ENCODE measurements around the gene TMED8.
"Not testable (repeated sequence)": the region's sequence is repeated elsewhere in the genome, so short reads cannot be mapped to it uniquely, and the experiment has no call there.

The TMED8 gene

GRCh38 chr14:77324816-77325745, 51.8 kb downstream of the TMED8 start:
- DNase-seq = no peak
- no peaks in the 10 kb centered on the region for H3K36me3 ChIP-seq (ENCODE audit: control insufficient read depth, insufficient read depth, low read length)
- no peaks in the 10 kb centered on the region for H3K9me3 ChIP-seq (ENCODE audit: control insufficient read depth, low read length)
- no peak overlapping the region for H3K27ac ChIP-seq (ENCODE audit: insufficient read depth, low read length, poor library complexity, severe bottlenecking)
- H3K4me3 ChIP-seq (ENCODE audit: insufficient read depth, low read depth, low read length, poor library complexity, severe bottlenecking) = no peak overlapping the region
- H3K27me3 ChIP-seq (replicated peaks; ENCODE audit: control insufficient read depth, insufficient read depth, low read length, poor library complexity, severe bottlenecking) = no peaks in the 10 kb centered on the region
- no peaks in the 10 kb centered on the region for H3K4me1 ChIP-seq (ENCODE audit: control insufficient read depth, insufficient read depth, low read length, poor library complexity, severe bottlenecking)

- no peak for DNase-seq
- no peaks in the 10 kb centered on the region for H3K36me3 ChIP-seq (ENCODE audit: control insufficient read depth, insufficient read depth, low read length)
- no peaks in the 10 kb centered on the region for H3K4me1 ChIP-seq (ENCODE audit: control insufficient read depth, insufficient read depth, low read length, poor library complexity, severe bottlenecking)
- no peak overlapping the region for H3K4me3 ChIP-seq (ENCODE audit: insufficient read depth, low read depth, low read length, poor library complexity, severe bottlenecking)
- H3K27ac ChIP-seq (ENCODE audit: insufficient read depth, low read length, poor library complexity, severe bottlenecking) = no peak overlapping the region
- no peaks in the 10 kb centered on the region for H3K27me3 ChIP-seq (replicated peaks; ENCODE audit: control insufficient read depth, insufficient read depth, low read length, poor library complexity, severe bottlenecking)
- no peaks in the 10 kb centered on the region for H3K9me3 ChIP-seq (ENCODE audit: control insufficient read depth, low read length)
Observed at GRCh38 chr14:77324289-77324688, 52.6 kb downstream of the TMED8 start.

GRCh38 chr14:77323571-77323970, 53.3 kb downstream of the TMED8 start:
- Histone ChIP-seq H3K36me3 (ENCODE audit: control insufficient read depth, insufficient read depth, low read length) (no peaks in the 10 kb centered on the region), H3K4me1 (ENCODE audit: control insufficient read depth, insufficient read depth, low read length, poor library complexity, severe bottlenecking) (no peaks in the 10 kb centered on the region), H3K27ac (ENCODE audit: insufficient read depth, low read length, poor library complexity, severe bottlenecking) (no peak overlapping the region), H3K9me3 (ENCODE audit: control insufficient read depth, low read length) (no peaks in the 10 kb centered on the region), H3K4me3 (ENCODE audit: insufficient read depth, low read depth, low read length, poor library complexity, severe bottlenecking) (no peak overlapping the region), H3K27me3 (replicated peaks; ENCODE audit: control insufficient read depth, insufficient read depth, low read length, poor library complexity, severe bottlenecking) (no peaks in the 10 kb centered on the region)
- no peak for DNase-seq

GRCh38 chr14:77322951-77323350, 53.9 kb downstream of the TMED8 start:
- Histone ChIP-seq H3K36me3 (ENCODE audit: control insufficient read depth, insufficient read depth, low read length) (no peaks in the 10 kb centered on the region), H3K27ac (ENCODE audit: insufficient read depth, low read length, poor library complexity, severe bottlenecking) (no peak overlapping the region), H3K9me3 (ENCODE audit: control insufficient read depth, low read length) (no peaks in the 10 kb centered on the region), H3K4me1 (ENCODE audit: control insufficient read depth, insufficient read depth, low read length, poor library complexity, severe bottlenecking) (no peaks in the 10 kb centered on the region), H3K27me3 (replicated peaks; ENCODE audit: control insufficient read depth, insufficient read depth, low read length, poor library complexity, severe bottlenecking) (no peaks in the 10 kb centered on the region), H3K4me3 (ENCODE audit: insufficient read depth, low read depth, low read length, poor library complexity, severe bottlenecking) (no peak overlapping the region)
- DNase-seq = no peak

- H3K36me3 ChIP-seq (ENCODE audit: control insufficient read depth, insufficient read depth, low read length) = no peaks in the 10 kb centered on the region
- H3K27ac ChIP-seq (ENCODE audit: insufficient read depth, low read length, poor library complexity, severe bottlenecking) = peak overlapping the region; percentile 88
- no peaks in the 10 kb centered on the region for H3K27me3 ChIP-seq (replicated peaks; ENCODE audit: control insufficient read depth, insufficient read depth, low read length, poor library complexity, severe bottlenecking)
- DNase-seq = no peak
- H3K9me3 ChIP-seq (ENCODE audit: control insufficient read depth, low read length) = no peaks in the 10 kb centered on the region
- H3K4me3 ChIP-seq (ENCODE audit: insufficient read depth, low read depth, low read length, poor library complexity, severe bottlenecking) = peak overlapping the region; percentile 92
- H3K4me1 ChIP-seq (ENCODE audit: control insufficient read depth, insufficient read depth, low read length, poor library complexity, severe bottlenecking) = no peaks in the 10 kb centered on the region
Observed at GRCh38 chr14:77322250-77322902, 54.5 kb downstream of the TMED8 start.

GRCh38 chr14:77320238-77320935, 56.5 kb downstream of the TMED8 start, which contains the start of gene POMT2:
Gene POMT2 (minus strand): TSS chr14:77320883. CDS start chr14:77320681, 202 bp downstream.
- no peaks in the 10 kb centered on the region for H3K27me3 ChIP-seq (replicated peaks; ENCODE audit: control insufficient read depth, insufficient read depth, low read length, poor library complexity, severe bottlenecking)
- H3K27ac ChIP-seq (ENCODE audit: insufficient read depth, low read length, poor library complexity, severe bottlenecking) = peak within 1 kb of the TSS; percentile 88
- peak within 1 kb of the TSS; percentile 92 for H3K4me3 ChIP-seq (ENCODE audit: insufficient read depth, low read depth, low read length, poor library complexity, severe bottlenecking)
- peak; percentile 84 to 91 (median 90) for DNase-seq
- no peaks in the 10 kb centered on the region for H3K9me3 ChIP-seq (ENCODE audit: control insufficient read depth, low read length)
- H3K36me3 ChIP-seq (ENCODE audit: control insufficient read depth, insufficient read depth, low read length) = no peaks in the 10 kb centered on the region
- no peaks in the 10 kb centered on the region for H3K4me1 ChIP-seq (ENCODE audit: control insufficient read depth, insufficient read depth, low read length, poor library complexity, severe bottlenecking)

GRCh38 chr14:77319422-77319821, 57.5 kb downstream of the TMED8 start:
- H3K9me3 ChIP-seq (ENCODE audit: control insufficient read depth, low read length) = no peaks in the 10 kb centered on the region
- no peaks in the 10 kb centered on the region for H3K4me1 ChIP-seq (ENCODE audit: control insufficient read depth, insufficient read depth, low read length, poor library complexity, severe bottlenecking)
- H3K36me3 ChIP-seq (ENCODE audit: control insufficient read depth, insufficient read depth, low read length) = no peaks in the 10 kb centered on the region
- peak overlapping the region; percentile 88 for H3K27ac ChIP-seq (ENCODE audit: insufficient read depth, low read length, poor library complexity, severe bottlenecking)
- H3K4me3 ChIP-seq (ENCODE audit: insufficient read depth, low read depth, low read length, poor library complexity, severe bottlenecking) = no peak overlapping the region
- no peak for DNase-seq
- no peaks in the 10 kb centered on the region for H3K27me3 ChIP-seq (replicated peaks; ENCODE audit: control insufficient read depth, insufficient read depth, low read length, poor library complexity, severe bottlenecking)

- H3K9me3 ChIP-seq (ENCODE audit: control insufficient read depth, low read length); H3K36me3 ChIP-seq (ENCODE audit: control insufficient read depth, insufficient read depth, low read length); H3K4me1 ChIP-seq (ENCODE audit: control insufficient read depth, insufficient read depth, low read length, poor library complexity, severe bottlenecking); DNase-seq; H3K27me3 ChIP-seq (replicated peaks; ENCODE audit: control insufficient read depth, insufficient read depth, low read length, poor library complexity, severe bottlenecking); H3K27ac ChIP-seq (ENCODE audit: insufficient read depth, low read length, poor library complexity, severe bottlenecking); H3K4me3 ChIP-seq (ENCODE audit: insufficient read depth, low read depth, low read length, poor library complexity, severe bottlenecking): not testable (repeated sequence)
Observed at GRCh38 chr14:77318756-77319155, 58.1 kb downstream of the TMED8 start.

- Histone ChIP-seq H3K4me3 (ENCODE audit: insufficient read depth, low read depth, low read length, poor library complexity, severe bottlenecking) (no peak overlapping the region), H3K9me3 (ENCODE audit: control insufficient read depth, low read length) (no peaks in the 10 kb centered on the region), H3K36me3 (ENCODE audit: control insufficient read depth, insufficient read depth, low read length) (no peaks in the 10 kb centered on the region), H3K27me3 (replicated peaks; ENCODE audit: control insufficient read depth, insufficient read depth, low read length, poor library complexity, severe bottlenecking) (no peaks in the 10 kb centered on the region), H3K4me1 (ENCODE audit: control insufficient read depth, insufficient read depth, low read length, poor library complexity, severe bottlenecking) (no peaks in the 10 kb centered on the region), H3K27ac (ENCODE audit: insufficient read depth, low read length, poor library complexity, severe bottlenecking) (no peak overlapping the region)
- no peak for DNase-seq
Observed at GRCh38 chr14:77318006-77318553, 58.8 kb downstream of the TMED8 start.

Measured in effector memory CD4-positive, alpha-beta T cell (primary cell).